GM13977 (cell line): ENCODE results near the gene COL4A5.
A peak's percentile ranks its signal among the peaks of the same experiment; 100 is the strongest.

Experiments used
- DNase-seq: peaks from one replicate; pipeline ENCODE4 v3.0.0; 2012; ENCODE audit warnings: low spot score
- in situ Hi-C: fragments of 300-500 bp; cut with MboI; formaldehyde crosslinking; loops from one replicate; pipeline ENCODE4 v1.12.0; 2022; ENCODE audit warnings: low sequenced_read_pairs, low pct_unique_long_range_greater_than_20kb, mixed read lengths, inconsistent platforms; ENCODE audit not compliant: unreplicated experiment
- TF ChIP-seq, protein P1 (sequence below): IDR thresholded peaks from 2 replicates; pipeline ENCODE4 v1.5.1; 2012; ENCODE audit warnings: mild to moderate bottlenecking, control low read depth; ENCODE audit not compliant: insufficient read depth; ENCODE audit errors: extremely low read depth, missing control alignments

Gene COL4A5

DNA sequence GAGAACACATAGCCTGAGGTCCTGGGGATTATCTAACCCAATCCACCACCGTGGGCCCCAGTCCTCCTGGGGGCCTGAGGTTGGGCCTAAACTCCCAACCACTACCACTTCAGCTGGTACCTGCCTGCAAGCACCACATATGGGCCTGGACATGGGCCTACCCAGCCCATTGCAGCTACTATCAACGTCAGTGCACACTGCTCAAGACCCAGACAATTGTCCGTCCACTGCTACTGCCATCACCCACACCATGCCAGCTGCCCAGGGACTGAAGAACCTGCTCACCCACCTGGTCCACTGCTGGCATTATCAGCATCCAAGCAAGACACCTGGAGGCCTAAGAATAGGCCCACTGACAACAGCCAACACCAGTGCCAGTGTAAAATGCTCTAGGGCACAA is 88.1 kb downstream of the COL4A5 start:
- TF ChIP-seq, protein P1, sequence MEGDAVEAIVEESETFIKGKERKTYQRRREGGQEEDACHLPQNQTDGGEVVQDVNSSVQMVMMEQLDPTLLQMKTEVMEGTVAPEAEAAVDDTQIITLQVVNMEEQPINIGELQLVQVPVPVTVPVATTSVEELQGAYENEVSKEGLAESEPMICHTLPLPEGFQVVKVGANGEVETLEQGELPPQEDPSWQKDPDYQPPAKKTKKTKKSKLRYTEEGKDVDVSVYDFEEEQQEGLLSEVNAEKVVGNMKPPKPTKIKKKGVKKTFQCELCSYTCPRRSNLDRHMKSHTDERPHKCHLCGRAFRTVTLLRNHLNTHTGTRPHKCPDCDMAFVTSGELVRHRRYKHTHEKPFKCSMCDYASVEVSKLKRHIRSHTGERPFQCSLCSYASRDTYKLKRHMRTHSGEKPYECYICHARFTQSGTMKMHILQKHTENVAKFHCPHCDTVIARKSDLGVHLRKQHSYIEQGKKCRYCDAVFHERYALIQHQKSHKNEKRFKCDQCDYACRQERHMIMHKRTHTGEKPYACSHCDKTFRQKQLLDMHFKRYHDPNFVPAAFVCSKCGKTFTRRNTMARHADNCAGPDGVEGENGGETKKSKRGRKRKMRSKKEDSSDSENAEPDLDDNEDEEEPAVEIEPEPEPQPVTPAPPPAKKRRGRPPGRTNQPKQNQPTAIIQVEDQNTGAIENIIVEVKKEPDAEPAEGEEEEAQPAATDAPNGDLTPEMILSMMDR, result no peak
- in situ Hi-C loops, result loop anchor here (25.0 kb wide), 1 partner anchor 315 kb away; no protein-coding TSS in a partner anchor
- DNase-seq, result no peak

DNA sequence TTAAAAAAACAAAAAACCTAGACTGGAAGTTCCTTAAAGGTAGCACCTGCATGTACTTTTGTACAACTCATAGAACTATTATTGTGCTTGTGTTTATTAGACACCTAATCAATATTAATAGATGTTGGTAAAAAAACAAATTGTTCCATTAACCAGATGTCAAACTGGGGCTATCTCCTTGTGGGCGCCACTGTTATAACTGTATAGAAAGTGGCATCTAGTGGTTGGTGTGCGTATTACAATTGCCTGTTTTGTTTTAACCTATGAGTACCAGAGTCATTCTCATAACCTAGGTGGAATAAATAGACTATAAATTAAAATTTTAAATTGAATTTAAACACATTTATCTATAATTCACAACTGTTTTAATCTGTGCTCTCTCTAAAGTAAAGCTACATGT is 97.4 kb downstream of the COL4A5 start:
- TF ChIP-seq, protein P1, result peak; percentile 67
- in situ Hi-C loops, result loop anchor here (25.0 kb wide), 1 partner anchor 325 kb away; no protein-coding TSS in a partner anchor
- peak; percentile 26 for DNase-seq

DNA sequence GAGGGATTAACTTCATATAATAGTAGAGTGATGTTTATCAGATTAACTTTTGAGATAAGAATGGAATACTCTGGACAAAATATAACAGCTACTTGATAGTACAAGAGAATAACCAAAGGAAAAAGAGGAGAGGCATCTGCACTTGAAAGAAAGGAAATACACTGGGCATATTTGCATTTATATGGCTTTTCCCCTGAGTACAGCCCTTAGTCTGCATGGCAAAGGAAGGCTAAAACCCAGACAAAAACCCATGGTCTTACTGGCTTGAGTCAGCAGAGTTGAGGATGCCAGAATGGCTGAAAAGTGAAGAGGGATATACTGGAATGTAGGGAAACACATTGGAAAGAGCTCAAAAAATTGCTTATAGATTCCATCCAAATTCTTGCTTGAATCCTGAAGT is 101.6 kb downstream of the COL4A5 start:
- TF ChIP-seq, protein P1, result no peak
- DNase-seq, result no peak
- in situ Hi-C loops, result loop anchor here (25.0 kb wide), 1 partner anchor 329 kb away; no protein-coding TSS in a partner anchor

DNA sequence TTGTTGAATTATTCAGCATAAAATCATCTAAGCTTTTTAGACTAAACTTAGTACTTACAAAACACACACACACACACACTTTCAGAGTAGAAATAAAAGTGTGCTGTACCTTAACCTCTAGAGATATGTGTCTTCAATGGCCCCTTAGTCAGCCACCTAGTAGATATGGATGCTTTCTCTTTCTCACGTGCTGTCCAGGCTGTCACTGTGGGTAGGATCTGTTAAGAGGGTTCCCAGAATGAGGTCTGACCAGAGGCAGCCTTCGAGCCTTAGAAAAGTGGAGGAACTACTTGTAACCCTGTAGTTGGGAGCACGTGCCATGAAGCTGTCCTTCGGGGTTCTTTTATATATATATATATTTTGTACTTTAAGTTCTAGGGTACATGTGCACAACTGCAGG is 117.9 kb downstream of the COL4A5 start:
- DNase-seq, result no peak
- in situ Hi-C loops, result no loop called here
- TF ChIP-seq, protein P1, result no peak

DNA sequence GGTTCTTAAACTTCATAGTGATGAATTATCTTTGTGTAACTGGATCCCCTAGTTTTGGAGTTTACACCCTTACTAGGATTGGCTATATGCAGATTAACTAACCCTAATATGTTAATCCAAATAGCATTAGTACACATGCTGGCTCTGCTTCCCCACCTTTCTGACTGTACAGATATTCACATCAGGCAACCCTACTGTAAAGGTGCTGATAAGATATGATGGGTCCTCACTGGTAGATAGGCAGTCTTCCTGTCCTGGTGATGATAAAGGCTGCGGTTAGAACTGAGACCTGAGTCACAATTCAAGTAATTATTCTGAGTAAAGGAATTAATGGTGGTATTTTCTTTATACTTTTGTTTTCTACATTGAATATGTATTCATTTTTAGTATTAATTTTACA is 118.6 kb downstream of the COL4A5 start:
- TF ChIP-seq, protein P1, result no peak
- DNase-seq, result no peak
- in situ Hi-C loops, result no loop called here

DNA sequence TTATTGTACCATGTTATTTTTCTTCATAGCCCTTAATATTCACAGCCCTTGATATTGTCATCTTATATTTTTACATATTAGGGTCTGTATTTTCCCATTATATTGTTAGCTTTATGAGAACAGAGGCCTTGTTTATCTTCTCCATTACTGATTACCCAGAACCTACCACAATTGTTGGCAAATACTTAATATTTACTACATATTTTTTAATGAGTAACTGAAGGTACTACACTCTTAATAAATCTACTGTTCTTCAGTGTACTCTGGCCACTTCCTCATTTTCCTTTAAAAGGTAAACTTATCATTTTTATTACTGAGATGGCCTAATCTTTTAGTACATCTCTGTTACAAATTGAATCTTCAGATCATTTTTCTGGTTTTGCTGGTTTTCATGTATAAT is 133.5 kb downstream of the COL4A5 start:
- TF ChIP-seq, protein P1, result no peak
- in situ Hi-C loops, result no loop called here
- no peak for DNase-seq

DNA sequence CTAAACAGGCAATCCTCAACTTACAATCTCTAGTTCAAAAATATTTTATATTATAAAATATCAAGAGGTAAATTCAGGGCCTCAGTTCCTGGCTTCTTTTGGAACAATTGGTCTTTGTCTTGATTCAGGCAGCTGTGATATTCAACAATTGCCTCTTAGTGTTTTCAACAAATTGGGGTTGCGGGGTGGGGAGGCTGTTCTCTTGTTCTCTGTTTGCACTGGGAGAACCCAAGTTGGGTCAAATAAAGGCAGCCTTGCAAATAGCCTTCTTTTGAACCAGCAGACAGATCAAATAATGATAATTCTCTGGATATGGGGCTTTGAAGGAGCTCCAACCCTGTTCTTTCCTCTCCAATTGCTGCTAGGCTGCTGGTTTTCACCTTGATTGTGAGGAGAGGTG is 142.5 kb downstream of the COL4A5 start:
- TF ChIP-seq, protein P1, result no peak
- in situ Hi-C loops, result no loop called here
- DNase-seq, result no peak
